Dermis microvascular lymphatic vessel endothelial cell (primary cell): ENCODE results near the gene SAMD8. TPM values are rescaled to one million over a fixed set of nuclear protein-coding genes. Genes with fewer than 3 reads are reported as not detected.

Experiments
- DNase-seq, 2 donors: peaks; one replicate each; pipeline versions ENCODE4 v3.0.0 to v3.0.0-alpha.2; 2010; ENCODE audit warnings: low read depth in 2 of 2
- total RNA-seq: library from RNA; depleted of rRNA; stranded (reverse); fragments of >200 nt; gene quantifications from 2 replicates; pipeline ENCODE4 v1.2.1, GENCODE V29; 2014

SAMD8 gene
- total RNA-seq, 1 donor from 2014 or later, result 21.2 TPM

DNA sequence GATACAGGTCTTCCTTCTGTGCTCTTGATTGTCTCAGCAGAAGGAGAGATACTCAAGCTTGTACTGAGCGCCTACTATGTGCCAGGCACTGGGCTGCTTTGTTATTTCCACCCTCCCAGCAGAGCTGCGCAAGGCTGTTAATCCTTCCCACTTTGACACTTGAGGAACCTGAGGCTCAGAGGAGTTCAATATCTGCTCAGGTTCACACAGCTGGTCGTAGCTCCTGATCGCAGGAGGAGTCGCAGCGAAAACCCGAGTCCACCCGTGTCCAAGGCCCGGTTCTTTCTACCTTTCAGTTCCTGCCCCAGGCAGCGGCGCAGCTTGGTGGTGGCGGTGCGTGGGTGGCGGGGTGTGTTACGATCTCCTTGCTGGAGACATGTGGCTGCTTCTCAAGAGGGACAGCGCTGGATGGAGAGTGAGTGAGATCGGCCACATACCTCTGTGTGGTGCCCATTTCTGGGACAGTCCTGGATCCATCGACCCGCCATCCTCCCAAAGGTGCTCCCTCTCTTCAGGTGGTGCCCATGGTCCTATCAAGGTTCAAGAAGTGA is 26.5 kb upstream of the SAMD8 start:
- no peak for DNase-seq

DNA sequence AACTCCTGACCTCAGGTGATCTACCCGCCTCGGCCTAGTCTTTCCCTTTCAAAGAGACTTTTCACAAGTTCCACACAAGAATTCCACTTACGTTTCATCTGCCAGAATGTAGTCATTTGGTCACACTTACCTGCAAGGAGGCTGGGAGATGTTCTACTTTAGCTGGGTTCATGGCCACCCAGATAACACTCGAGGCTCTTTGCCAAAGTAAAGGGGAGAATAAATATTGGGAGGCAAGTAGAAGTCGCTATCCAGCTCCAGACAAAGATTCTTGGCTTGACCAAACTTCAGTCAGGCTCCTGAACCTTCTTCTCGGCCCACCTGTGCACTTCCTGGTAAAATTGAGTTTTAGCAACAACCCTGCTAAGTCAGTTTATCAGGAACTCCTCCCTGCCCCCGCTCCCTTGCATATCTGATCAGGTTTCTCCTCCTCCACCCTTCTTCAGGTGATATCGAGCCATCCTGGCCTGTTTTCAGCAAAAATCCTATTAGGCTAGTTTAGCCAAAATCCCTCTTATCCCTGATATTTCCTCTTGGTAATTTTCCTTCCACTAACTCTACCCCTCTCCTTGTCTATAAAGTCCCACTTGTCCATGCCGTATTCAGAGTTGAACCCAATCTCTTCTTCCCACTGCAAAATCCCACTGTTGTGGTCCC is 25.1 kb upstream of the SAMD8 start:
- no peak for DNase-seq

DNA sequence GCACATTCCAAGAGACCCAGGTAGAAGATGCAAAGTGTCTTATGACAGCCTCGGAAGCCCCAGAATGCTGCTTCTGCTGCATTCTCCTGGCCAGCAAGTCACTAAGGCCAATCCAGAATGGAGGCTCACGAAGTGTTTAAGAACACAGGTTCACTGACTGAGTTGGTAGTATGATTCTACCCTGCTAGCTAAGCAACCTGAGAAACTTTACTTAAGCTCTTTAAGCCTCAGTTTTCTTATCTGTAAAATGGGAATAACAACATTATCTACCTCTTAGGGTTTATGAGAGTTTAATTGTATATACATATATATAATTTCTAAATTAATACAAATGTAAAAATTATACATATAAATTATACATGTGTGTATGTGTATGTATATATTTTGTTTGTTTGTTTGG is 22.8 kb upstream of the SAMD8 start:
- no peak for DNase-seq

DNA sequence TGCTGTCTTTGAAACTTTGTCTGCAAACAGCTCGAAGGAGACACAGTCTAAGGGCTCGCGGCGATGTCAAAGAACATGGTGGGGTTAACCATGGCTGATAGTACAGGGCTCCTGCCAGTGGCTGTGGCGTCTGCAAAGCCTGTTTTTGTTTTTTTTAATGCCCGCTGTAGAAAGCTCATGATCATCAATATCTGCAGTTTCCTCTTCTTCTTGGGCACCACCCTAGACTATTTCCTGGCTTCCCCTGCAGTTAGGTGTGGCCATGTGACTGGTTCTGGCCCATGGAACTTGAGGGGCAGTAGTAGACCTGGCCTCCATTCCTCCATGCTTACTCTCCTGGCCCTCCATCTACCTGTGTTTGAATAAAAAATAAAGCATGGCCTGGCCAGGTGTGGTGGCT is 21.8 kb upstream of the SAMD8 start:
- DNase-seq, result no peak

- DNase-seq, result no peak
These were observed 20.3 kb upstream of the SAMD8 start for GRCh38 chr10:75091146-75091545.

GRCh38 chr10:75094465-75094864 is 17.0 kb upstream of the SAMD8 start:
- no peak for DNase-seq

DNA sequence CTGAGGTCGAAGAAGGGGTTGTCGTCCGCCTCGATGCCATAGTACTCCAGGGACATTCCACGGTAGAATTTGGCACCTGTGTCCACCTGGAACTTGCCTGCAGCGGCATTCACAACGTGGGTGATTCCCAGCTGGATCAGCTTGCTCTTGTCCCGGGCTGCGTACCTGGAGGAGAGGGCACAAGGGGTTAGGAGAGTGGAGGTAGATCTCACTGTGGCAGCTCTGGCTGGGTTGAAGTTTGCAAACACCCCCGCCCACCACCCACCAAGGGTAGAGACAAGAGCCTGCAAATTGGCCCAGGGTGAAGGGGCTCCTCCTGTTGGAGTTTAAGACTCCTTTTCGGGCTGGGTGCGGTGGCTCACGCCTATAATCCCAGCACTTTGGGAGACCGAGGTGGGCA is 15.8 kb upstream of the SAMD8 start:
- DNase-seq, result no peak

- DNase-seq, result no peak
These were observed 14.7 kb upstream of the SAMD8 start for GRCh38 chr10:75096749-75097148.

DNA sequence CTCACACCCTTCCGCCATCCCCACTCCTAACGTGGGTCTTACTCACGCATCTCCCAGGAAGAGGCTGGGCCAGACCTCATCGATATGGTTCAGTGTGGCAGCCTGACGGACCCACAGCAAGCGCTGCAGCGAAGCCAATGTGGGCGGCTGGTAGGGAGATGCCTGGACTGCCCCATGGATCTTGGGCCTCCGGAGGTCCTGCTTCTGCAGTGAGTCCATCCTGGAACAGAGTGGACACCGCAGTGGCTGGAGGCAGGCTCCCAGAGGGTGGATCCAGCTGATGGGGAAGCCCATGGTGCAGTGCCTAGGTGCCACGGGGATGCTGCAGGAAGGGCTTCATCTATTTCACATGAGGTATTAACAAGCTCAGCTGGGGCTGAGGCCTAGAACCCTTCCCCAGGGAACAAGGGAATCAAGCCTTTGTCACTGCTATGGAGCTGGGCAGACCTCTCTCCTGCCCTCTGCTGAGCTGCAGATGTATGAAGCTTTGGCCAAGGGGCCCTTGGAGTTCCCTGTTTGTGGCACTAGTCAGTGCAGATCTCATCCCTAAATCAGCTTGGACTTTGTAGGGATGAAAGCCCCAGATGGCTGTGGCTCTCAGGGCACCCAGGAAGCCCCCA is 13.7 kb upstream of the SAMD8 start:
- no peak for DNase-seq

DNA sequence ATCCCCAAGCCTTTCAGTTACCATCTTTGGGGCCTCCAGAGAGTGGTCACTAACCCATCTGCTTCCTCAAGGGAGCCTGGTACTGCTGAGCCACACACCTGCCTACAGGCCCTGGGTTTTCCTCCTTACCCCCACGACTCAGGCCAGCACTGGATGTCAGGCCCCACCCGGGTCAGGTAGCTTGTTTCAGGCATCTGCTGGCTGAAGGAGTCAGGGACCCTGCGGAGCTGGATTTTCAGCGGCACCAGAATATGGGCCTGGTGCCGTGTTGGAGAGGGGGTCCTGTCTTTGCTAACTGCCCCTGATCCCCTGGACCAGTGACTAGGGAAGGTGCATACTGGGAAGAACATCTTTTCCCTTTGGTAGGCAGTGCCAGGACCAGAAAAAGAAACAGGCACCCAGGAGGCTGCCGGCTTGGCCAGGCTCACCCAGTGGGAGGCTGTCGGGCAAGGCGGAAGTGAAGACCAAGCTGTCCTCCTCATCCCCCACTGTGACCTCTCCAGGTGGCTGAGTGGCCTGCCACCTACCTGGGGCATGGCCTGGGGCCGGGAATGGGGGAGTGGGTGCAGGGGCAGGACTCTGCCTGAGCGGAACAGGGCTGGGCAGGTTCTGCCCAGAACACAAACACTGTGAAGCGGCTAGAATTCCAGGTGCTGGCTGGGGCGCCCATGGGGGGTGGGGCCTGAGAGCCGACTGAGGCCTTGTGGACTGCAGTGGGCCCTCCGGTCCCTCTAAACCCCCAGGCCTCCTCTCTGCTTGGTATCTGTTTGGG is 12.4 kb upstream of the SAMD8 start:
- DNase-seq, result no peak

GRCh38 chr10:75099952-75100763 is 11.3 kb upstream of the SAMD8 start:
- DNase-seq, result peak in 1 of 2 donors; percentile 63

DNA sequence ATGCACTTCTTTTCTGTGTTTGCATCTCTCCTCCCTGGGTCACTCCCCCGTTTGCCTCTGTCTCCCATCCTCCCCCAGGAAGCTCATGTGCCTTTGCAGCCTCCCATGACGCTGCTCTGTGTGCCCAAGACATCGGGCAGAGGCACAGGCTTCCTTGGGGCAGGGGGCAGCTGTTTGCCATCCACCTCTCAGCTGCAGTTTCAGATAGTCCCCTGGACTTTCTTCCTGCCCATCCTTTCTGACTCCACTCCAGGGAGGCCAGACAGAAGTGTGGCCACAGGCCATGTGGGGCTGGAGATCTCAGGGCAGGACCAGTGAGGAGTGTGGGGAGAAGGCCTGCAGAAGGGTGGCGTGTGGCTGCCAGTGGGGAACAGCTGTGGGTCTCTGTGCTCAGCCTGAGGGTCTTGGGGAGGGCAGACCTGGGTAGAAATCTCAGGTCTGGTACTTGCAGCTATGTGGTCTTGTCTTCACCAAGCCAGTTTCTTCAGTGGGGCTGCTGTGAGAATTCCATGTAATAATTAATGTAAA is 10.6 kb upstream of the SAMD8 start:
- DNase-seq, result no peak

- DNase-seq, result no peak
These were observed 9.8 kb upstream of the SAMD8 start for GRCh38 chr10:75101416-75102251.

GRCh38 chr10:75102830-75103673 is 8.4 kb upstream of the SAMD8 start:
- DNase-seq, result no peak

- no peak for DNase-seq
These were observed 7.4 kb upstream of the SAMD8 start for GRCh38 chr10:75103881-75104686.

DNA sequence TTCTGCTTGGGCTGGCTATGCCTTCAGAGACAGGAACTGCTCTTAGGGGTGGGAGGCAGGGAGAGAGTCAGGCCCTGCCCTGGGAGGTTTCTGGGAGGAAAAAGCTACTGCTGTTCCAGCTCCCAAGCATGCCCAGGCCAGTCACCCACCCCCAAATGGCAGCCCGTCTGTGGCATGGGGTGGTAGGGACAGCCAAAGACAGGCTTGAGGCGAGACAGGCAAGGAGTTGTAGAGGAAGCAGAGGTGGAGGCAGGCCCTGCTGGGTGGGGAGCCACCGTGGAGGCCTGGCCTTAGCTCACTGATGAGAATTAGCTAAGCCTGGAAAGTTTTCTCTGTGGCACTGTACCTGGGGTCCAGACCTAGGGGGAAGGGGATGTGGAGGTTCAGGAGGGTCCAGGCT is 6.6 kb upstream of the SAMD8 start:
- DNase-seq, result no peak

DNA sequence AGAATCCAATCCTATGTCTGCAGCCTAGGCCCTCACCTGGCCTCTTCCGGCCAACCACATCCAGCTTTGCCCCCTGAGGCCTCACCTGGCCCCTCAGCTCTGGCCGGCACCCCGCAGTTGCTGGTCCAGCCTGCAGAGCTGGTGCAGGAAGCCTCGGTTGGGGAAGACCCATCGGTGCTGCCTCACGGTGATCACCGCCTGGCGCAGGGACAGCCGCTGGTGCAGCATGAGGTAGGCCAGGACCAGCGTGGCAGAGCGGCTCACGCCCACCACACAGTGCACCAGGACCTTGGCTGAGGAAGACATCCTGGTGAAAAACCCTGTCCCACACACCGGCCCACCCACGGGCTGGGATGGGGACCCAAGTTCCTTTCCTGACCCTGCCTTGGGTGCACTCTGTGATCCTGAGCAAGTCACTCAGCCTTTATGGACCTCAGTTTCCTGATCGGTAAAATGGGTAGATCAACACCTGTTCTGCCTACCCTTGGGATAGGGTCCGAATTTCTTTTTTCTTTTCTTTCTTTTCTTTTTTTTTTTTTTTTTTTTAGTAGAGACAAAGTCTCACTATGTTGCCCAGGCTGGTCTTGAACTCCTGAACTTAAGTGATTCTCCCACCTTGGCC is 5.8 kb upstream of the SAMD8 start:
- DNase-seq, result no peak

GRCh38 chr10:75106242-75106641 is 5.2 kb upstream of the SAMD8 start:
- DNase-seq, result no peak
